T-helper 1 cell (primary cell): Measurements from ENCODE around the gene PAPSS2.
"Not testable (repeated sequence)": the region's sequence is repeated elsewhere in the genome, so short reads cannot be mapped to it uniquely, and the experiment has no call there.

Source experiments
- DNase-seq, 5 donors: peaks; one replicate each; pipeline ENCODE4 v3.0.0-alpha.2; 2012 to 2020
- total RNA-seq, 4 donors: gene quantifications; one replicate each; lab custom pipeline; 2026; lab: John Stamatoyannopoulos, UW

Gene PAPSS2
- 0 to 0.12 (median 0) reads per million in 4 donors for total RNA-seq

- peak in 2 of 5 donors; percentile 6 to 15 for DNase-seq
Observed at GRCh38 chr10:87659571-87660483, at the start of gene PAPSS2. Gene PAPSS2 (plus strand): TSS chr10:87659878. CDS start chr10:87659982, 104 bp downstream.

GRCh38 chr10:87611341-87611740, 48.3 kb upstream of the PAPSS2 start:
- DNase-seq, result not testable (repeated sequence)

DNA sequence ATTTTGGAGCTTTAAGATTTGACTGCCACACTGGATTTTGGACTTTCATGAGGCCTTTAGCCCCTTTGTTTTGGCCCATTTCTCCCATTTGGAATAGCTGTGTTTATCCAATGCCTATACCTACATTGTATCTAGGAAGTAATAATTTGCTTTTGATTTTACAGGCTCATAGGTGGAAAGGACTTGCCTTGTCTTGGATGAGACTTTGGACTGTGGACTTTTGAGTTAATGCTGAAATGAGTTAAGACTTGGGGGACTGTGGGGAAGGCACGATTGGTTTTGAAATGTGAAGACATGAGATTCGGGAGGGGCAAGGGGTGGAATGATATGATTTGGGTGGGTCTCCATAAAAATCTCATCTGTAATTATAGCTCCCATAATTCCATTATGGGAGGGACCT, 47.6 kb upstream of the PAPSS2 start:
- no peak for DNase-seq

GRCh38 chr10:87613751-87614150, 45.9 kb upstream of the PAPSS2 start:
- no peak for DNase-seq

DNA sequence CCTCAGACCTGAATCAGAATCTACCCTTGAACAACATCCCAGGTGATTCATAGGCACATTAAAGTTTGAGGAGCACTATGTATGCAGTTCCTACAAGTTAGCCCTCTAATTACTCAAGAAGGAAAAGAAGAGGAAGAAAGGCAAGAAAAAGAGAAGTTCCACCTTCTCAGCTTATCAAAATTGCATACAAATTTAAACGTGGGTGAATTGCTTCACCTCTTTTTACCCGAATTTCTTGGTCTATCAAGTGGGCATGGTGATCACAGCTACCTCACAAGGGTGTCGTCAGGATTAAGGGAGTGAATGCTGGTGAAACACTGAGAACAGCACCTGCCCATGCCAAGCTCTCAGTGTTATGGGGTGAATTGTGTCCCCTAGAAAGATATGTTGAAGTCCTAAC, 43.8 kb upstream of the PAPSS2 start:
- DNase-seq, result no peak

DNA sequence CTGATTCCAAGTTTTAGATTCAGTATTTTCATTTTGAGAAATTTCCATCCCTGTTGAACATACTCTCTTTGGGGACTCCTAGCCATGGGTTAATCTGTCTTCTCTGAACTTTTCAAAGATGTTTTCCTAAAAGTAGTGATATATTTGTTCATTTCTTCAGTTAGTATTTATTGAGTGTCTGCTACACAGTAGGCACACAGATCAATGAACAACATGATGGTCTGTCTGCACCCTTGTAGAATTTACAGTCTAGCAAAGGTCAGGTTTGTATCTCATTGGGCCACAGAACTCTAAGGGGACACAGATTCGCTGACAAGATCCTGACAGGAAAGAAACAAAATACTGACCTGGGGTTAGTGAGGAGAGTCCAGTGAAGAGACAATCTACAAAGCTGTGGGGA, 42.2 kb upstream of the PAPSS2 start:
- DNase-seq, result no peak

- DNase-seq, result no peak
Observed at GRCh38 chr10:87618566-87619423, 40.9 kb upstream of the PAPSS2 start.

- no peak for DNase-seq
Observed at GRCh38 chr10:87619705-87620104, 40.0 kb upstream of the PAPSS2 start.

DNA sequence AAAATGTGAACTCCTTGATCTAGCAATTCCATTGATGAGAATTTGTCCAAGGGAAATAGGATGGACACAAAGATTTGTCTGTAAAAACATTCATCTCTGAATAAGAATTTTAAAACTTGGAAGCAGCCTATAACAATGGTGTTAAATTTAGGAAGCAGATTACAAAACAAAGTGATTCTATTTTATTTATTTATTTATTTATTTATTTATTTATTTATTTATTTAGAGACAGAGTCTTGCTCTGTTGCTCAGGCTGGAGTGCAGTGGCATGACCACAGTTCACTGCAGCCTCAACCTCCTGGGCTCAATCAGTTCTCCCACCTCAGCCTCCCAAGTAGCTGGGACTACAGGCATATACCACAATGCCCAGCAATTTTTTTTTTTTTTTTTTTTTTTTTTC, 38.2 kb upstream of the PAPSS2 start:
- DNase-seq, result not testable (repeated sequence)

GRCh38 chr10:87622314-87623004, 37.2 kb upstream of the PAPSS2 start:
- no peak for DNase-seq

- DNase-seq, result no peak
Observed at GRCh38 chr10:87623191-87623590, 36.5 kb upstream of the PAPSS2 start.

- no peak for DNase-seq
Observed at GRCh38 chr10:87625661-87626060, 34.0 kb upstream of the PAPSS2 start.

DNA sequence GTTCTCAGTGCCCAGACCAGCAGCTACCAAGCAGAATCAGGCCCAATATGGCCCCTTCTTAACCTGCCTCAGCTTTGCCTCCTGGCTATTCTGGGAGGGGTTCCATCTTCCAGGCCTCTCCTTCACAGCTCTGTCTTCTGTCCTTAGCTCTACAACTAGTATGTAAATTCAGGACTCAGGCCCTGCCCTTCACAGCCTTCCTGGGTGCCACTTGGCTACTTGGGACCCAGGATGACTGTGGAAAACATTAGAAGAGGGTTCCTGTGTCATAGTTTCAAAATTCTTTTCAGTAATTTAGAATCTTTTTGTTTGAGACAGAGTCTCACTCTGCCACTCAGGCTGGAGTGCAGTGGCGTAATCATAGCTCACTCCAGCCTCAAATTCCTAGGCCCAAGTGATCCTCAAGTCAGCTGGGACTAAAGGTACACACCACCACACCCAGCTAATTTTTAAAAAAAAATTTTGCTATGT, 33.2 kb upstream of the PAPSS2 start:
- no peak for DNase-seq

- DNase-seq, result no peak
Observed at GRCh38 chr10:87630171-87630570, 29.5 kb upstream of the PAPSS2 start.

- DNase-seq, result no peak
Observed at GRCh38 chr10:87632454-87632853, 27.2 kb upstream of the PAPSS2 start.

GRCh38 chr10:87634311-87634710, 25.4 kb upstream of the PAPSS2 start:
- DNase-seq, result no peak

GRCh38 chr10:87635498-87636312, 24.0 kb upstream of the PAPSS2 start:
- peak in 1 of 5 donors; percentile 76 for DNase-seq

DNA sequence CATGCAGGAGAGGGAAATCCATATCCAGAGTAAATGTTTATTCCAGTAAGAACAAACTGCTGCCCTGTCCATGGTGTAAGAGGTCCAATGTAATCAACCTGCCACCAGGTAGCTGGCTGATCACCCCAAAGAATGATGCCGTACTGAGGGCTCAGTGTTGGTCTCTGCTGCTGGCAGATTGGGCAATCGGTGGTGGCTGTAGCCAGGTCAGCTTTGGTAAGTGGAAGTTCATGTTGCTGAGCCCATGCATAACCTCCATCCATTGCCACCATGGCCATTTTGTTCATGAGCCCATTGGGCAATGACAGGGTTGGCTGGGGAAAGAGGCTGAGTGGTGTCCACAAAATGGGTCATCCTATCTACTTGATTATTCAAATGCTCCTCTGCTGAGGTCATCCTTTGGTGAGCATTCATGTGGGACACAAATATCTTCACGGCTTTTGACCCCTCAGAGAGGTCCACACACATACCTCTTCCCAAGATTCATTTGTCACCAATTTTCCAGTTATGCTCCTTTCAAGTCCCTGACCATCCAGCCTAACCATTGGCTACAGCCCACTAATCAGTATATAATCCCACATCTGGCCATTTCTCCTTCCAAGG, 23.3 kb upstream of the PAPSS2 start:
- no peak for DNase-seq

- no peak for DNase-seq
Observed at GRCh38 chr10:87639493-87639892, 20.2 kb upstream of the PAPSS2 start.

- DNase-seq, result no peak
Observed at GRCh38 chr10:87640043-87640442, 19.6 kb upstream of the PAPSS2 start.

DNA sequence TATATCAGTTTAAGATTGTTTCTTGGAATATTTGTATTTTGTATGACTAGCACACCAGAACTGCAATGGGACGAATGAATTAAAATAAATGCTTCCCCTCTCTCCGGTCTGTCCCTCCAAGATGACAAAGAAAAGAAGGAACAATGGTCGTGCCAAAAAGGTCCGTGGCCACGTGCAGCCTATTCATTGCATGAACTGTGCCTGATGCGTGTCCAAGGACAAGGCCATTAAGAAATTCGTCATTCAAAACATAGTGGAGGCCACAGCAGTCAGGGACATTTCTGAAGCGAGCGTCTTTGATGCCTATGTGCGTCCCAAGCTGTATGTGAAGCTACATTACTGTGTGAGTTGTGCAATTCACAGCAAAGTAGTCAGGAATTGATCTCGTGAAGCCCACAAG, 17.2 kb upstream of the PAPSS2 start:
- DNase-seq, result no peak
